Astrocyte (in vitro differentiated cells and primary cell): ENCODE data around the gene ATF7.
"Not testable (repeated sequence)": the region's sequence is repeated elsewhere in the genome, so short reads cannot be mapped to it uniquely, and the experiment has no call there.

Experiments
- CTCF ChIP-seq: IDR thresholded peaks from 2 replicates; pipeline ENCODE4 v1.5.1; 2011; ENCODE audit warnings: low read depth, mild to moderate bottlenecking, inconsistent platforms, low read length, moderate library complexity; ENCODE audit not compliant: insufficient read depth
- EZH2 ChIP-seq: IDR thresholded peaks from 2 replicates; pipeline ENCODE4 v1.6.1; 2012; ENCODE audit warnings: mild to moderate bottlenecking, low read length, inconsistent platforms; ENCODE audit not compliant: insufficient read depth

GRCh38 chr12:53481458-53481857 lies 144.7 kb downstream of the ATF7 start:
- not testable (repeated sequence) for TF ChIP-seq EZH2, CTCF
